Measurements from ENCODE around the gene FOXB2. TPM values are rescaled to one million over a fixed set of nuclear protein-coding genes. Genes with fewer than 3 reads are reported as not detected.

Gene FOXB2
- total and polyA plus RNA-seq, 2 donors (not counting 3 experiments of a cell fraction or from before 2014, with no cell fraction given) = not detected

DNA sequence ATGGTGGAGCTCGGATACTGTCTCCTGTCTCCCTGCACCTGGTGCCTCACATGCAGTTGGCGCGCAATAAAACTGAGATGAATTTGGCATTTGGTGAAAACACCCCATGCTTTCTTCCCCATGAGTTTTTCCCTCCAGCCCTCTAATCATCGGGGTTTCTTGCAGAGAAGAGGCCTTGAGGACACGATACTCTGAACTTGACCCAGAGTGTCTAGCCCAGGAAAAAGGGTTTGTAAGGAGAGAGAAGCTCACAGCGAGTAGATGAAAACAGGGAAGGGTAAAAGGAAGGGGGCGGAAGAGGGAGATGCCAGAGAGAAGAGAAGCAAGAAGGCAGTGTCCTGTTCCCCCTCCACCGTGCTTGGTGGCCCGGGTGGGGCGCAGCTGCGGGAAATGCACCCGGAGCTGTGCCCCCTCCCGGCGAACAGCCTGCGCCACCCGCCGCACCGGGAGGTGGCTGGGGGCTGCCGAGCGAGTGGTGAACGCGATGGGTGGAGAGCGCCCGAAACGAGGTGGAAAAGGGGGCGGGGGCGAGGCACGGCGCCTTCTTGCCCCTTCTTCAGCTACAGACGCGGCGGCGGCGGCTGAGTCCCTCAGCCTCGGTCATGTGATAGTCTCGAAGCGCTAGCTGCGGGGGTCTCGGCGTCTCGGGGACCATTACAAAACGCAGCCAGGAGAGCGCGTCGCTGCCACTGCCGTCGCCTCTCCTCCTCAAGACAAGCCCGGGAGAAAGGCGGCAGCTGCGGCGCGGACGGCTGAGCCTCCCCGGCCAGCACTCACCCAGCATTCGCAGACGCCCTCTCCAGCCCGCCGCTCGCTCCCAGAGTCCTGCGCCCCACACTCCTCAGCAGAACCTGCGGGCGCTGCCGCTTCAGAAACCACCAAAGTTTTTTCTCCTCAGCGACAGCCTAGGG is 1.1 kb upstream of the FOXB2 start:
- no peak for FAIRE-seq

More for the DNA sequence above, 1.1 kb upstream of the FOXB2 start:
- H3K9me3 ChIP-seq (replicated peaks; ENCODE audit: control insufficient read depth, insufficient read depth, low read length) = no peaks in the 10 kb centered on the region
- POLR2A ChIA-PET = no interaction called here
- no peak overlapping the region for H3K4me3 ChIP-seq (replicated peaks in 1 of 3; ENCODE audit: insufficient read depth in 1 of 3, low read depth in 1 of 3, low read length in 3 of 3)
- H2AFZ ChIP-seq (ENCODE audit: low read depth, low read length) = no peak overlapping the region
- H4K20me1 ChIP-seq (replicated peaks; ENCODE audit: control insufficient read depth, extremely low read depth, insufficient read depth, low read length) = no peaks in the 10 kb centered on the region
- no peaks in the 10 kb centered on the region for H3K36me3 ChIP-seq (ENCODE audit: control insufficient read depth in 2 of 2, extremely low read depth in 1 of 2, insufficient read depth in 2 of 2, low read length in 2 of 2)
- no TSS peak for BruUV-seq (replicated peaks)
- TF ChIP-seq, protein P1, sequence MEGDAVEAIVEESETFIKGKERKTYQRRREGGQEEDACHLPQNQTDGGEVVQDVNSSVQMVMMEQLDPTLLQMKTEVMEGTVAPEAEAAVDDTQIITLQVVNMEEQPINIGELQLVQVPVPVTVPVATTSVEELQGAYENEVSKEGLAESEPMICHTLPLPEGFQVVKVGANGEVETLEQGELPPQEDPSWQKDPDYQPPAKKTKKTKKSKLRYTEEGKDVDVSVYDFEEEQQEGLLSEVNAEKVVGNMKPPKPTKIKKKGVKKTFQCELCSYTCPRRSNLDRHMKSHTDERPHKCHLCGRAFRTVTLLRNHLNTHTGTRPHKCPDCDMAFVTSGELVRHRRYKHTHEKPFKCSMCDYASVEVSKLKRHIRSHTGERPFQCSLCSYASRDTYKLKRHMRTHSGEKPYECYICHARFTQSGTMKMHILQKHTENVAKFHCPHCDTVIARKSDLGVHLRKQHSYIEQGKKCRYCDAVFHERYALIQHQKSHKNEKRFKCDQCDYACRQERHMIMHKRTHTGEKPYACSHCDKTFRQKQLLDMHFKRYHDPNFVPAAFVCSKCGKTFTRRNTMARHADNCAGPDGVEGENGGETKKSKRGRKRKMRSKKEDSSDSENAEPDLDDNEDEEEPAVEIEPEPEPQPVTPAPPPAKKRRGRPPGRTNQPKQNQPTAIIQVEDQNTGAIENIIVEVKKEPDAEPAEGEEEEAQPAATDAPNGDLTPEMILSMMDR (IDR thresholded peaks at IDR 0.05; ENCODE audit: extremely low read depth in 1 of 2, insufficient read depth in 1 of 2, low read depth in 1 of 2, low read length in 2 of 2) = no peak
- TF ChIP-seq, protein P2, sequence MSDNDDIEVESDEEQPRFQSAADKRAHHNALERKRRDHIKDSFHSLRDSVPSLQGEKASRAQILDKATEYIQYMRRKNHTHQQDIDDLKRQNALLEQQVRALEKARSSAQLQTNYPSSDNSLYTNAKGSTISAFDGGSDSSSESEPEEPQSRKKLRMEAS (IDR thresholded peaks at IDR 0.05; ENCODE audit: insufficient read depth, insufficient read length) = no peak
- TF ChIP-seq POLR2A (IDR thresholded peaks at IDR 0.05; ENCODE audit: low read depth, low read length) (no peak), GATA2 (IDR thresholded peaks at IDR 0.05; ENCODE audit: insufficient read depth, insufficient read length, low read depth, low read length) (no peak), POLR2AphosphoS5 (IDR thresholded peaks at IDR 0.05; ENCODE audit: insufficient read depth, low read depth, low read length) (no peak), JUN (IDR thresholded peaks at IDR 0.05; ENCODE audit: borderline replicate concordance, insufficient read depth, insufficient read length, low read depth) (no peak), EZH2 (IDR thresholded peaks at IDR 0.05; ENCODE audit: borderline replicate concordance, low read depth, low read length, severe bottlenecking) (no peak), FOS (IDR thresholded peaks at IDR 0.05; ENCODE audit: borderline replicate concordance, insufficient read depth, low read length) (no peak), MYC (IDR thresholded peaks at IDR 0.05; ENCODE audit: low read depth, low read length) (no peak)
- no peaks in the 10 kb centered on the region for H3K79me2 ChIP-seq (ENCODE audit: control insufficient read depth, insufficient read depth, low read length)
- no peaks in the 10 kb centered on the region for H3K4me1 ChIP-seq (ENCODE audit: control insufficient read depth, extremely low read depth, insufficient read depth, low read length)
- no peak overlapping the region for H3K4me2 ChIP-seq (ENCODE audit: insufficient read depth, low read length)
- intact Hi-C loops (cut with micrococcal nuclease) = loop anchor here (10.0 kb wide), 1 partner anchor 564 kb away; the partner anchor contains the start of gene GCNT1
- H3K27ac ChIP-seq (ENCODE audit: insufficient read depth, low read depth, low read length) = no peak overlapping the region
- CTCF ChIA-PET = interaction anchor here (0.7 to 5.0 kb wide), 3 partner anchors 13 to 208 kb away, joined by 3 to 37 read pairs (median 6); no protein-coding TSS in a partner anchor
- H3K9ac ChIP-seq (replicated peaks; ENCODE audit: extremely low read depth, insufficient read depth, low read length) = no peak overlapping the region
- dilution Hi-C loops (cut with MboI; ENCODE audit: extremely low pct_ligation_motif_present, low sequenced_read_pairs) = no loop called here
- DNase-seq (ENCODE audit: low read depth, low spot score) = no peak
- no peaks in the 10 kb centered on the region for H3K9me1 ChIP-seq (replicated peaks; ENCODE audit: control insufficient read depth, extremely low read depth, insufficient read depth, low read length)
- peaks cover 94 to 99% of the 10 kb centered on the region in 2 experiments for H3K27me3 ChIP-seq (ENCODE audit: control insufficient read depth in 2 of 2, insufficient read depth in 2 of 2, low read length in 2 of 2)
